HG03460 (cell line): ENCODE data around the gene PDSS2.
"Not testable (repeated sequence)": the region's sequence is repeated elsewhere in the genome, so short reads cannot be mapped to it uniquely, and the experiment has no call there.

Experiments
- ATAC-seq: cut with Tn5 transposase; IDR thresholded peaks from one replicate; pipeline ENCODE4 v1.9.1; 2021; ENCODE audit not compliant: unreplicated experiment

PDSS2 gene

DNA sequence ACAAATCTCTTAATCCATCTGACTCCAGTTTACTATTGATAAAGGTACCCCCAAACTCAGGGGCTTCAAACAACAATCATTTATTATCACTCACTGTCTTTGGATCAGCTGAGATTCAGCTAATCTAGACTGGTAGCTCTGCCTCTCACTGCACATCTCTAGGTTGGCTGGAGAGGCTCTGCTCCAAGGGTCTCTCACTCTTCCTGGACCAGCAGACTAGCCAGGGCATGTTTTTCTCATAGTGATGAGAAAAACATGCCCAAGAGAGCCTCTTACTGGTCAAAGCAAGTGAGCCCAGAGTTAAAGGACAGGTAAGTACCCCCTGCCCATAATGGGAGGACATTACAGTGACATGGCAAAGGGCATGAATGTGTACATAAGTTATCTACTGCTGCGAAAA lies 228.9 kb downstream of the PDSS2 start:
- ATAC-seq, result no peak

DNA sequence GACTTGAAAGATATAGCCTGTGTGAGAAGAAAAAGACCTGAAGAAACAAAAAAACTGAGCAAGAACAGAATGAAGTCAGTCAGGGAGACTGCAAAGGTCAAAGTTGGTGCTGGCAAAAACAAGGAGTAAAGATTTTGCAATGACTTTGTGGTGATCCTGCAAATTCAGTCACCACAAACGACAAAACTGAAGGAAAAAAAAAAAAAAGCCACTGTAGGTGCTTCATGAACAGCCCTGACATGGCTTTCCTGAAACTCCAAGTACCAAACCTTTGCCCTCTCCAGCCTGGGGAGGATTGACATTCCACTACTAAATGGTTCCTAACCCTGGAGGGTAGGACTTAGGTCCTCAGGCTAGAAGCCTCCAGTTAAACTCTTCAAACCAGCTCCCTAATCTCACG lies 229.3 kb downstream of the PDSS2 start:
- ATAC-seq, result no peak

DNA sequence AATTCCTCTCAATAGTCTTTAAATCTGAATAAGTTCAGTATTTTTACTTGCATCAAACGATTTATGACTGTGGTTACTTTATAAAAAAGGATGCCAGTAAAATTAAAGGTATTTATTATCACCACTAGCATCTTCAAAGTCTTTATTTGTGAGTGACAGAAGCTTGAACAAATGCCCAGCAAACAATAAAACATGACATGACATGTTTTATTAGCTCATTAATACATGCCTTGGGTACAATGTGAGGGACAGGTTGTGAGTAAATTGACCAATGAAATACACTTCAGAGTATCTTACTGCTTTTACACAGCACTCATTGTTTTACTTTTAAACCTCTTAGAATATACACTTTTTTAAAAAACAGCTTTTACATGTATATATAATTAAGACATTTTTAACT lies 230.6 kb downstream of the PDSS2 start:
- ATAC-seq, result no peak

DNA sequence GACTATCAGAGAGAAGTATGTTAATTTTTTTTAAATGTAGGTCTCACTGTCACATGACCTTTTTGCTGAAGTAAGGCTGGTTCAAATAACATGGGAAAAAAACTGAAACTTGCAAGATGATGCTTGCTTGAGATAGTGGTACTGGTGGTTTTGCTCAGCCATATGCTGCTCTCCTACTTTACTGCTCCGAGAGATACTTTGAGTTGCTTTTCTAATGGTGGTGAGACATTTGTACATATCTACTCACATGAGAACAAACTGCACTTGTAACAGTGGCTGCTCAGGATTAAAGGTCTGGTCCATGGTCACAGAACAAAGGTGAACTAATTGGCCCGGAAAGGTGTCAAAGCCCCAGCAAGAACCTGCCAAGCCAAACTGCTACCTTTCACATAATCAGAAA lies 237.8 kb downstream of the PDSS2 start:
- ATAC-seq, result no peak

GRCh38 chr6:107219851-107220250 lies 239.5 kb downstream of the PDSS2 start:
- ATAC-seq, result no peak

DNA sequence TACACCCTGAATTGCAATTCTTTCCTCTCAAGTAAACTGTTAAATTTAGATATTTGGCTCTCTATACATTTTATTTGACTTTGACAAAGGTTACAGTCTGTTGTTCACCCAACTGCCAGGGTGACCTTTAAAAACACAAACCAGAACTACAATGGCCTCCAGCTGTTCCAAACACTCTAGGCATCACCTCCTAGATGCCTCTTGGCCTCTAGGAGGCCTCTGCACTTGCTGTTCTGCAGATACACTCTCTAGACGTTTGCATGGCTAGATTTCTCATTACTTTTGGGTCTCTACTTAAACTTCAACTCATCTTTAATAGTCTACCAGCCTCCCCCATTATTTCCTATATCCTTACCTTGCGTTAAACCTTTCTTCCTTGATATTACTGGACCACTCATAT lies 241.2 kb downstream of the PDSS2 start:
- no peak for ATAC-seq

GRCh38 chr6:107217248-107217647 lies 242.1 kb downstream of the PDSS2 start:
- ATAC-seq, result no peak

DNA sequence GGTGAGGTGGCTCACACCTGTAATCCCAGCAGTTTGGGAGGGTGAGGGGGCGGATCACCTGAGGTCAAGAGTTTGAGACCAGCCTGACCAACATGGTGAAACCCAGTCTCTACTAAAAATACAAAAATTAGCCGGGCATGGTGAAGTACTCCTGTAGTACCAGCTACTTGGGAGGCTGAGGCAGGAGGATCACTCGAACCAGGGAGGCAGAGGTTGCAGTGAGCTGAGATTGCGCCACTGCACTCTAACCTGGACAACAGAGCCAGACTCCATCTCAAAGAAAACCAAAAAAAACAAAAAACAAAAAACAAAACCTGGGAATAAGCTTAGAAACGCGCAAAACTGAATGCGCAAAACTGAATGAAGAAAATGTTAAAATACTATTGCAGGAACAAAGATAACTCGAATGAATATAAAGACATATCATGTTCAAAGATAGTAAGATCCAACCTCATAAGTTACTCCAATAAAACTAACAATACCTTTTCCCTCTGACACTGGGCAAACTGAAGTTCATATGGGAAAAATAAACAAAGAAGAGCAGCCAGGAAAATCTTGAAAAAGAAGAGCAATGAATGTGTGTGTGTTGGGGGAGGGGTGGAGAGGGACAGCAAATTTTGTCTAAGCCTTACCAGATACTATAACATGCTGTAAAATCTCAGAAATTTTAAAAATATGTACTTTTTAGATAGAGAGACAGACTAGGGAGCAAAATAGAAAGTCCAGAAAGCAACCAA lies 243.0 kb downstream of the PDSS2 start:
- ATAC-seq, result no peak

GRCh38 chr6:107215334-107215733 lies 244.0 kb downstream of the PDSS2 start:
- no peak for ATAC-seq

GRCh38 chr6:107214655-107215054 lies 244.7 kb downstream of the PDSS2 start:
- ATAC-seq, result no peak

- no peak for ATAC-seq
These were observed 249.7 kb downstream of the PDSS2 start for GRCh38 chr6:107209406-107210305.

GRCh38 chr6:107207251-107207873 lies 252.0 kb downstream of the PDSS2 start:
- ATAC-seq, result no peak

GRCh38 chr6:107205058-107205998 lies 254.0 kb downstream of the PDSS2 start:
- no peak for ATAC-seq

- ATAC-seq, result no peak
These were observed 256.4 kb downstream of the PDSS2 start for GRCh38 chr6:107202876-107203468.

GRCh38 chr6:107198631-107199416 lies 260.5 kb downstream of the PDSS2 start:
- ATAC-seq, result no peak

GRCh38 chr6:107196152-107196551 lies 263.2 kb downstream of the PDSS2 start:
- no peak for ATAC-seq

DNA sequence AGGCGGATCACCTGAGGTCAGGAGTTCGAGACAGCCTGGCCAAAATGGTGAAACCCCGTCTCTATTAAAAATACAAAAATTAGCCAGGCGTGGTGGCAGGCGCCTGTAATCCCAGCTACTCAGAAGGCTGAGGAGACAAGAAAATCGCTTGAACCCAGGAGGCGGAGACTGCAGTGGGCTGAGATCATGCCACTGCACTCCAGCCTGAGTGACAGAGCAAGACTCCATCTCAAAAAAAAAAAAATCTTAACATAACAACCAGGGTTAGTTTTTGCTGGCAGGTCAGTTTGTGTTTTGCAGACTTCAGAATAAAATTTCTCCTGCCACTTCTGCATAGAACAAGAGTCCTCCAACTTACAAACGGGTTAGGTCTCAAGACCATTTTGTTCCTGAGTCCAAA lies 264.6 kb downstream of the PDSS2 start:
- not testable (repeated sequence) for ATAC-seq

DNA sequence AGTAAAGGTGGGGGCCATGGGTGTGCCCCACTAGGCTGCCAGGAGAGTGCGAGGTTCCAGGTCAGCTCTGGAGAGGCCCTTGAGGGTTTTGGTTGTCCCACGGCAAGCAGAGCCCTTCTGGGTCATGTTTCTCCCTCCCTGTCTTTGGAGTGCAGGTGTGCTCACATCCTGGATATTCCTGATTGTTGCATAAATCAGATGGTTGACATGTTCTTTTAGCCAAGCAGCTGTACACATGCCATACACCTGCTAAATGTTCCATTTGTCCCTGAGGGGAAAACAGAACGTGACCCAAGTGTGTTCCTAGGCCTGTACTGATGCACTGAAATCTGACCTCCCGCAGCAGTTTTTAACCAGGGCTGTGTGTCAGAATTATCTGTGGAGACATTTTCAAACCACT lies 266.5 kb downstream of the PDSS2 start:
- ATAC-seq, result no peak

DNA sequence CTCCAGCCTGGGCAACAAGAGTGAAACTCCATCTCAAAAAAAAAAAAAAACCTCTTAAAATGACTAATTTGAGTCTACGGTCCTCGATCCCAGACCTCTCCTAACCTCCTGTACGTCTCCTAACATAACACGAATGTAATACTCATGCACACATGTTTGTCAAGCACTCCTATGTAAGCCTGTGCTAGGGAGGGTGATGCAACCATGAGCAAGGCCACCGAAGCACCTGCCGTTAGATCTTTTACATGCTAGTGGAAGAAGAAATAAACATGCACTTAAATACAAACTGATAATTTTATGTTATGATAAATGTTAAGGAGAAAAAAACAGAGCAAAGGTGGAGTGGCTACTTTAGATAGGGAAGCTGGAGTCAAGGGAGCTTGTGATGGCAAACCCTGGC lies 271.7 kb downstream of the PDSS2 start:
- no peak for ATAC-seq

DNA sequence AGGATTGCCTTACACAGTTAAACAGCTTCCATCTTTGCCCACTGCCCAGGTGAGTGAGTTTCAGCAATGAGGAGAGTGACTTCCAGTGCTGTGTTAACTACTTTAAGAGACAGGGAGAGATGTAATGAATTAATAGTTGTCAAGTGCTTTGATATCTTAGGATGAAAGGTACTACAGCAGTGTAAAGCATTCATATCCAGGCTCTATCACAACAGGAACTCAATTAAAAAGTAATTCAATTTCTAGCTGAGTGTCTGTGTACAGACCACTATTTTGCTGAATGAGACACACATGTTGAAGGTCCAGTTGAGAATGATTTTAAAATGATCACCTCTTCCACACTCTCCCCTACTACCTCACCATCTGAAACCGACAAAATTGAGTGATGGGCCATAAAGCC lies 273.3 kb downstream of the PDSS2 start:
- ATAC-seq, result no peak
